GM23338 (cell line): ENCODE results near the gene BIRC5. TPM values are rescaled to one million over a fixed set of nuclear protein-coding genes. Genes with fewer than 3 reads are reported as not detected.

Experiments
- ATAC-seq: fragments of 200-7000 bp; cut with Tn5 transposase; 3 replicates; pipeline ENCODE4 v1.9.1; 2020
- DNase-seq: peaks from one replicate; pipeline ENCODE4 v3.0.0-alpha.2; 2015; ENCODE audit warnings: low spot score
- H2AFZ ChIP-seq: fragments of 200-600 bp; sonication (generic); 2 replicates; pipeline ENCODE4 v1.8.0; 2016; ENCODE audit warnings: antibody characterized with exemption, mild to moderate bottlenecking, moderate library complexity
- H3F3A ChIP-seq: fragments of 200-600 bp; sonication (generic); replicated peaks from 2 replicates; pipeline ENCODE4 v1.8.0; 2017; ENCODE audit warnings: antibody characterized with exemption, mixed run types, low read depth
- H3K27ac ChIP-seq: fragments of 200-600 bp; sonication (generic); 2 replicates; pipeline ENCODE4 v1.6.1; 2016; ENCODE audit warnings: low read depth
- H3K27me3 ChIP-seq: fragments of 200-600 bp; sonication (generic); 2 replicates; pipeline ENCODE4 v1.8.0; 2016; ENCODE audit warnings: mild to moderate bottlenecking, mixed run types, moderate library complexity; ENCODE audit not compliant: insufficient read depth
- H3K36me3 ChIP-seq: fragments of 200-600 bp; sonication (generic); 2 replicates; pipeline ENCODE4 v1.8.0; 2016; ENCODE audit warnings: mild to moderate bottlenecking; ENCODE audit not compliant: insufficient read depth
- H3K4me1 ChIP-seq: fragments of 200-600 bp; sonication (generic); 2 replicates; pipeline ENCODE4 v1.8.0; 2016; ENCODE audit warnings: mild to moderate bottlenecking, moderate library complexity; ENCODE audit not compliant: insufficient read depth
- H3K4me2 ChIP-seq: fragments of 200-600 bp; sonication (generic); 2 replicates; pipeline ENCODE4 v1.7.1; 2017; ENCODE audit warnings: mixed run types
- H3K4me3 ChIP-seq: fragments of 200-600 bp; sonication (generic); 2 replicates; pipeline ENCODE4 v1.6.1; 2016; ENCODE audit warnings: mixed run types
- H3K79me2 ChIP-seq: fragments of 200-600 bp; sonication (generic); replicated peaks from 2 replicates; pipeline ENCODE4 v1.8.0; 2017; ENCODE audit warnings: mild to moderate bottlenecking; ENCODE audit not compliant: insufficient read depth
- H3K9me2 ChIP-seq: fragments of 200-600 bp; sonication (generic); 2 replicates; pipeline ENCODE4 v1.8.0; 2017; ENCODE audit not compliant: insufficient read depth
- H4K20me1 ChIP-seq: fragments of 200-600 bp; sonication (generic); replicated peaks from 2 replicates; pipeline ENCODE4 v1.8.0; 2017; ENCODE audit warnings: mild to moderate bottlenecking; ENCODE audit not compliant: insufficient read depth
- H3K27ac Mint-ChIP-seq: 2 replicates; pipeline ENCODE4 v1.8.0; 2020; ENCODE audit warnings: inconsistent platforms, mild to moderate bottlenecking, moderate library complexity, mixed read lengths
- H3K27me3 Mint-ChIP-seq: 3 replicates; pipeline ENCODE4 v1.8.0; 2022; ENCODE audit warnings: low read depth, mild to moderate bottlenecking, moderate library complexity, mixed read lengths, inconsistent platforms; ENCODE audit not compliant: insufficient read depth, poor library complexity
- H3K36me3 Mint-ChIP-seq: 3 replicates; pipeline ENCODE4 v1.8.0; 2021; ENCODE audit warnings: low read depth, mild to moderate bottlenecking, inconsistent platforms, moderate library complexity, mixed read lengths
- H3K4me1 Mint-ChIP-seq: 3 replicates; pipeline ENCODE4 v1.8.0; 2020; ENCODE audit warnings: mild to moderate bottlenecking, inconsistent platforms, mixed read lengths
- H3K4me3 Mint-ChIP-seq: 3 replicates; pipeline ENCODE4 v1.8.0; 2021; ENCODE audit warnings: moderate library complexity, mild to moderate bottlenecking, inconsistent platforms, mixed read lengths
- H3K9me3 Mint-ChIP-seq: 3 replicates; pipeline ENCODE4 v1.8.0; 2020; ENCODE audit warnings: moderate library complexity, mild to moderate bottlenecking, inconsistent platforms, mixed read lengths
- CTCF ChIP-seq, 2 experiments: fragments of 200-600 bp in 1 of 2; sonication (generic) in 1 of 2; conservative IDR thresholded peaks; 2 replicates each; pipeline versions ENCODE4 v1.5.1 to v1.6.1; 2016 to 2017; ENCODE audit warnings: antibody characterized with exemption in 2 of 2, low read depth in 2 of 2, mild to moderate bottlenecking in 2 of 2, moderate library complexity in 1 of 2
- ETS1 ChIP-seq: IDR thresholded peaks from 2 replicates; pipeline ENCODE4 v1.6.1; 2016; ENCODE audit warnings: antibody characterized with exemption
- EZH2 ChIP-seq: fragments of 200-600 bp; sonication (generic); IDR thresholded peaks from one replicate; pipeline ENCODE4 v1.8.0; 2017; ENCODE audit warnings: antibody characterized with exemption, mild to moderate bottlenecking, low read depth; ENCODE audit not compliant: unreplicated experiment
- EZH2phosphoT487 ChIP-seq: fragments of 200-600 bp; sonication (generic); IDR thresholded peaks from one replicate; pipeline ENCODE4 v1.8.1; 2018; ENCODE audit warnings: antibody characterized with exemption; ENCODE audit not compliant: unreplicated experiment
- JUNB ChIP-seq: IDR thresholded peaks from one replicate; pipeline ENCODE4 v1.6.1; 2016; ENCODE audit warnings: antibody characterized with exemption; ENCODE audit not compliant: unreplicated experiment
- NANOG ChIP-seq: IDR thresholded peaks from 2 replicates; pipeline ENCODE4 v1.6.1; 2016; ENCODE audit warnings: antibody characterized with exemption, borderline replicate concordance
- REST ChIP-seq: IDR thresholded peaks from one replicate; pipeline ENCODE4 v1.6.1; 2018; ENCODE audit warnings: antibody characterized with exemption; ENCODE audit not compliant: unreplicated experiment
- STAT1 ChIP-seq: IDR thresholded peaks from one replicate; pipeline ENCODE4 v1.6.1; 2016; ENCODE audit warnings: antibody characterized with exemption; ENCODE audit not compliant: unreplicated experiment
- ZNF114 ChIP-seq: fragments of 250-450 bp; sonication (Bioruptor Pico); IDR thresholded peaks from 2 replicates; pipeline ENCODE4 v1.5.0; 2020; ENCODE audit warnings: mild to moderate bottlenecking, moderate library complexity
- ZNF331 ChIP-seq: fragments of 250-450 bp; sonication (Bioruptor Pico); IDR thresholded peaks from 2 replicates; pipeline ENCODE4 v1.5.0; 2020; ENCODE audit warnings: low read depth, mild to moderate bottlenecking, moderate library complexity
- ZNF462 ChIP-seq: fragments of 250-450 bp; sonication (Bioruptor Pico); IDR thresholded peaks from 2 replicates; pipeline ENCODE4 v1.5.0; 2020; ENCODE audit warnings: mild to moderate bottlenecking, moderate library complexity
- polyA plus RNA-seq: library from polyadenylated mRNA; unstranded; fragments of >200 nt; fragmentation: Nextera tagmentation; extraction: Ambion mirVana; gene quantifications from 2 replicates; pipeline ENCODE4 v1.2.1, GENCODE V29; 2016
- total RNA-seq: library from RNA; depleted of rRNA; stranded (reverse); fragments of >200 nt; shearing (Covaris generic); gene quantifications from 2 replicates; pipeline ENCODE4 v1.2.3, GENCODE V29; 2014

Gene BIRC5
- total and polyA plus RNA-seq, 2 experiments from 2014 or later = 89.7 to 111 TPM

- ATAC-seq = no peak
- Histone ChIP-seq H4K20me1 (no peaks in the 10 kb centered on the region), H3K9me2 (no peaks in the 10 kb centered on the region), H3K4me2 (no peak overlapping the region), H3F3A (no peaks in the 10 kb centered on the region), H3K4me3 (no peak overlapping the region), H3K27ac (no peak overlapping the region), H3K27me3 (peaks cover 26% of the 10 kb centered on the region), H2AFZ (no peak overlapping the region), H3K4me1 (no peaks in the 10 kb centered on the region), H3K79me2 (no peaks in the 10 kb centered on the region), H3K36me3 (no peaks in the 10 kb centered on the region)
- Mint-ChIP-seq H3K27ac (no peak overlapping the region), H3K9me3 (no peaks in the 10 kb centered on the region), H3K4me3 (no peak overlapping the region), H3K36me3 (no peaks in the 10 kb centered on the region), H3K27me3 (peaks cover 25% of the 10 kb centered on the region), H3K4me1 (peaks cover 3% of the 10 kb centered on the region)
- DNase-seq = no peak
- TF ChIP-seq STAT1 (no peak), NANOG (no peak), EZH2phosphoT487 (no peak), ZNF462 (CRISPR knock-in tag) (no peak), JUNB (no peak), EZH2 (no peak), ETS1 (no peak), ZNF114 (CRISPR knock-in tag) (no peak), ZNF331 (CRISPR knock-in tag) (no peak), REST (no peak), CTCF (conservative IDR thresholded peaks at IDR 0.05; ENCODE audit: low read depth in 2 of 2) (no peak)
Measured at GRCh38 chr17:78233678-78234077, 19.6 kb downstream of the BIRC5 start.
